Astrocyte of the hippocampus (primary cell): Measurements from ENCODE around the gene KIFC3.
"Not testable (repeated sequence)": the region's sequence is repeated elsewhere in the genome, so short reads cannot be mapped to it uniquely, and the experiment has no call there.

Experiments used
- DNase-seq: peaks from one replicate; pipeline ENCODE4 v3.0.0; 2011; ENCODE audit warnings: low read depth, low spot score

KIFC3 gene

GRCh38 chr16:57753448-57754353, 48.6 kb downstream of the KIFC3 start:
- DNase-seq: no peak

DNA sequence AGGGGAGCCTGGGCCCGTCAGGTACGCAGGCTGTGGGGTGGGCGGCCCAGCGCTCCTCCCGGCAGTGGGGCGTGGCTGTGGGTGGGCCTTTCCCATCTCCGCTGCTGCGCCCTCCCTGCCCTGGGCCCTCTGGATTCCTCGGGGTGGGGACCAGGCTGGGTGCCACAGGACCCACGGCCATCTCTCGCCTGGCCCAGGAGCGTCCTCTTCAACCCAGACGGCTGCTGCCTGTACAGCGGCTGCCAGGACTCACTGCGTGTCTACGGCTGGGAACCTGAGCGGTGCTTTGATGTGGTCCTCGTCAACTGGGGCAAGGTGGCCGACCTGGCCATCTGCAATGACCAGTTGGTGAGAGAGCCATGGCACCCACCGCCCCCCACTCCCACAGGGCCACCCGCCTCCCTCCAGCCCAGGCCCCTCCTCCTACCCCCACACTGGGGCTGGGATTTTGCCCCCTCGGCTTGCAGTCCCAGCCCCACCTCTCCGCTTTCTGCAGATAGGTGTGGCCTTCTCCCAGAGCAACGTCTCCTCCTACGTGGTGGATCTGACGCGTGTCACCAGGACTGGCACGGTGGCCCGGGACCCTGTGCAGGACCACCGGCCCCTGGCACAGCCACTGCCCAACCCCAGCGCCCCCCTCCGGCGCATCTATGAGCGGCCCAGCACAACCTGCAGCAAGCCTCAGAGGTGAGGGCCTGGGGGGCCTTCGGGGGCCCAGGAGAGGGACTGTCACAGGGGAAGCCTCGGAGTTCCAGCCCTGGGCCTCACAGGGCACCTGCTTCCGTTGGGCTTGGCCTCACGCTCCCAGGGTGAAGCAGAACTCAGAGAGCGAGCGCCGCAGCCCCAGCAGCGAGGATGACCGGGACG, 49.5 kb downstream of the KIFC3 start:
- no peak for DNase-seq

DNA sequence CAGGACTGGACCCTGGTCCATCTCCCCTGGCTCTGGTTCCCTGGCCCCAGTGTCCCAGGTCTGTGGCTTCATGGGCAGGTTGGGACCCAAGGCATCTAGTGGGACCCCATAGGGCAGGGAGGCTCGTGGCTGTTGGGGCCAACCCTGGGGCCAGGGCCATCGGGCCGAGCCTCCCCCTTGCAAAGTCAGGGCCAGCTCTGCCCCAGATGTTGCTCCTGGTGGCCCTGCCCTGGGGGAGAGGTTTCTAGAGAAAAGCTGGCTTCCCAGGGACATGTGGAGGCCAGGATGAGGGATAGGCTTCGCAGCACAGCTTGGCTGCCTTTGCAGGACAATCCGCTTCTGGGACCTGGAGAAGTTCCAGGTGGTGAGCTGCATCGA, 50.1 kb downstream of the KIFC3 start:
- DNase-seq: no peak

GRCh38 chr16:57751539-57752202, 50.6 kb downstream of the KIFC3 start:
- DNase-seq: no peak

- no peak for DNase-seq
Measured at GRCh38 chr16:57750796-57751538, 51.3 kb downstream of the KIFC3 start.

GRCh38 chr16:57749856-57750452, 52.3 kb downstream of the KIFC3 start:
- DNase-seq: no peak

DNA sequence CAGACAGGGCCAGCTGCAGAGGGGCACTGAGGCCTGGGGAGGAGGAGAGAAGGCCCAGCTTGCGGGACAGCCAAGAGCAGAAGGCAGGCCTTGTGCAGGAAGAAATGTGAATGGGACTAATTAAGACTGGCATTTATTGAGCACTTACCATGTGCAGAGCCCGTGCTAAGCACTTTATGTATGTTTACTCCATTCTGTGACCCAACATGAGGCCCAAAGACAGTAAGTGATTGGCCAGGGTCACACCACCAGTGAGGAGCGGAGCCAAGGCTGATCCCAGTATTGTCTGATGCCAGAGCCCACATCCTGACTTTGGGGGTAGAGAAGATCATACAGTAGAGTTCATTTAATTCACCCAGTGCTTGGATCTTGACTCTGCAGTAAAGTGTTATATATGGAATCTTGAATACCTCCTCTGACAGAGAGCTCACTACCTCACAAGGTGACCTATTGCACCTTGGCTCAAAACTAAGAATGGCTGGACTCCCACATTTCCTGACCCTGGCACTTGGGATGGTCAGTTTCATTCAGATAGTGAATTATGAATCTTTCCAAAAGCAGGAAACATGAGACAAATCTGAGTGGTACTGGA, 53.1 kb downstream of the KIFC3 start:
- DNase-seq: no peak

DNA sequence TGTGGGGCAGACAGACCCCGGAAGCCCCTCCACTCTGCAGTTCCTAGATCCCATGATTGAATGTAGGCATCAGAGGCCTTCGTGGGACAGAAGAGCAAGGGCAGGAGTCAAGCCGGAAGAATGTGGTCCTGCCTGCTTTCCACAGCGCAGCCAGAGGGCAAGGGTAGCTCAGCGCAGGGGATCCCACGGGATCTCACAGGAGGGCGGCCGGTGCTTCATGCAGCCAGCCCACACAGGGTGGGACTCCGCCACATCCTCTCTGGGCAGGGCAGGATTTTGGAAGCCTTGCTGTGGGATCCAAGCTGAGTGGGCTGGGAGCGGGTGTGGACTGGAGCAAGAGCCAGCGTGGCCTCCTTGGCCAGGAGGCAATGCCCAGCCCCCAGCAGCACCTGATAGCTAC, 53.7 kb downstream of the KIFC3 start:
- DNase-seq: no peak

DNA sequence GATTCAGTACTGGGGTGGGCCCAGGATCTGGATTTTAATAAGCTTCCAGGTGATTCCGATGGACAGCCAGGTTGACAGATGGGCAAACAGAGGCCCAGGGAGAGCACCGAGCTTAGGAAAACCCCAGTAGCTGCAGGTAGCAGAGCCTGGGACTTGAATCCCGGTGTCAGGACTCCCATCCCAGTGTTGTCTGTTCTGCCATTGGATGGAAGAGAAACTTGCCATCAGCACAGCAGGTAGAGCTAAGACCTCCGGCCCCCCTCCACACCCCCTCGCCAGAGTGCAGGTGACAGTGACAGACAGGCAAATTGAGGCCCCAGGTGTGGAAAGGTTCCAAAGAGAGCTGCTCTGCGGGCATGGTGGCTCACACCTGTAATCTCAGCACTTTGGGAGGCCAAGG, 54.3 kb downstream of the KIFC3 start:
- DNase-seq: no peak

- DNase-seq: no peak
Measured at GRCh38 chr16:57747496-57747895, 54.8 kb downstream of the KIFC3 start.

DNA sequence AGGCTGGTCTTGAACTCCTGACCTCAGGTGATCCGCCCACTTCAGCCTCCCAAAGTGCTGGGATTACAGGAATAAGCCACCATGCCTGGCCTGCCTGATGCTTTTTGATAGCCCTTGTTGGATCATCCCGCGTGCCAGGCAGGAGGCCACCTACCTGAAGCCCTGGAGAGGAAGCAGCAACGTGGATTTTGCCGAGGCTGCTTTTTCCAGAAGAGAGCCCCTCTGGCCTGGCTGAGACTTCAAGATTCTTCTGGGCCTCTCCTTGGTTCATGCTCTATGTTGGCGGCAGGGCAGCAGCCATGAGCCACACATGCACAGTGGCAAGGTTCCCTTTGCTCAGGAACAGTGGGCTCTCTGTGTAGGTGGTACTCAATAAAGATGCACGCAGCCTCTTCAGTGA, 55.2 kb downstream of the KIFC3 start:
- no peak for DNase-seq

- DNase-seq: not testable (repeated sequence)
Measured at GRCh38 chr16:57746316-57746715, 56.0 kb downstream of the KIFC3 start.

DNA sequence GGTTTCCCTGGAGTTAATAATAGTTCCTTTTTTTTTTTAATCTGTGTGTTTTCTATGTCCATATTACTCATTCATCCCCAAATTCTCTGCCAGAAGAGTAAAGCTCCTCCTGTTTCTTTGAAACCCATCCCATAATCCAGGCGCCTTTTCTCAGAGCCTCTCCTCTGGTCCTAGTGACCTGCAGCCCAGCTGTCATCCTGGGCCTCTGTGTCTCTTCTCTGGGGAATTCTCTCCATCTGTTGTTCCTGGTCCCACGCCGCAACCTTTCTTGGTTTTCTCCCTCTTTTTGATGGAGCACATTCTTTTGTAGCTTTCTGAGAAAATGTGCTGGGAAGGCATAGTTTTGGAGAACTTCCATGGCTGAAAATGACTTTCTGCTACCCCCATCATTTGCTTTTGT, 56.5 kb downstream of the KIFC3 start:
- DNase-seq: no peak

DNA sequence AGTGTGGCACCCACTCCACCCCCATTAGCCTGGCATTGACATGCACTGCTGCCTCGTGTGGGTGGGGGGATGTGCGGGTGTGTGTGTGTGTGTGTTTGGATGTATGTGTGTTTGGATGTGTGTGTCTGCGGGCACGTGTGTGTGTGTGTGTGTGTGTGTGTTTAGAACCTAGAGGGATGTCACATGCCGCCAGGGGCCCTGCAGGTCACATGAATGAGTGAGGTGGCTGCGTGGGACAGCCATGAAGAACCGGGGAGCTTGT, 57.7 kb downstream of the KIFC3 start:
- DNase-seq: no peak

- no peak for DNase-seq
Measured at GRCh38 chr16:57743886-57744641, 58.2 kb downstream of the KIFC3 start.

- no peak for DNase-seq
Measured at GRCh38 chr16:57743458-57743857, 58.8 kb downstream of the KIFC3 start.

GRCh38 chr16:57742543-57742942, 59.7 kb downstream of the KIFC3 start:
- DNase-seq: no peak

DNA sequence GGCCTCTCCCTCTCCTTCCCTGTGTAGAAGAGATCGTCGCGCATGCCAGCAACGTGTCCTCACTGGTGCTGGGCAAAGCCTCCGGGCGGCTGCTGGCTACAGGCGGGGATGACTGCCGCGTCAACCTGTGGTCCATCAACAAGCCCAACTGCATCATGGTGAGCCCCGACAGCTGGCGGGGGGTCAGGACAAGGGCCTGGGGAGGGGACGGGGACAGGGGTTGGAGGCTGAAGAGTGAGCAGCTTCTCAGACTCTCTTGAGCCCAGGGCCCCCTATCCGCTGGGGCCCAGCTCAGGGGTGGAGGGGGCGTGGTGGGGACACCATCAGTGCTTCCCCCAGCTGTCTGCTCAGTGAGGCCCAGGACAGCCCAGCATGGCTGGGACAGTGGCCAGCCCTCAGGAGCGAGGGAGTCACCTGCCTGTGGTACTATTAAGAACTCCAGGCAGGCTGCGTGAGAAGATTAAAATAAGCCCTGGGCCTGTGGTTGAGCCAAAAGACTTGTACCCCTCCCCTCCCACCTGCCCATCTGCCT, 60.6 kb downstream of the KIFC3 start:
- no peak for DNase-seq

GRCh38 chr16:57740423-57741071, 61.7 kb downstream of the KIFC3 start:
- DNase-seq: no peak
